GM19438 (cell line): Measurements from ENCODE around the gene CCDC167.

Experiments
- ATAC-seq: cut with Tn5 transposase; IDR thresholded peaks from one replicate; pipeline ENCODE4 v1.9.1; 2021; ENCODE audit warnings: low read depth; ENCODE audit not compliant: unreplicated experiment

Gene CCDC167

GRCh38 chr6:37531026-37531425 lies 31.3 kb upstream of the CCDC167 start:
- no peak for ATAC-seq

DNA sequence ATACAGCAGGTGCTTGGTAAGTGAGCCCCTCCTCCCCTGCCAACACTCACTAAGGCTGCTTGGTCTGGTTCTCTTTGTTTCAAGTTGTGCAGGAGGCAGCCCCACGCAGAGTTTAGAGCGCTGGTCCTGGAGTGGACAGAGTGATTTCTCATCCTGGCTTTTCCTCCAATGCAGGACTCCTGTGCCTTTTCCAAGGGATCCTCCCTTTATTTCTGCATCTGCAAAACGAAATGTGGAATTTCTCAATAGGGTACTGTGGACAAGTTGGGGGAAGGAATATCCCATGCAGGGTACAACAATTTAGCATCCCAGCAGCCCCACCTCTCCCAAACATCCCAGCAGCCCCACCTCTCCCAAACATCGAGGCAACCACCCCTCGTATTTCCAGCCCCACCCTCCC lies 30.6 kb upstream of the CCDC167 start:
- ATAC-seq = no peak

DNA sequence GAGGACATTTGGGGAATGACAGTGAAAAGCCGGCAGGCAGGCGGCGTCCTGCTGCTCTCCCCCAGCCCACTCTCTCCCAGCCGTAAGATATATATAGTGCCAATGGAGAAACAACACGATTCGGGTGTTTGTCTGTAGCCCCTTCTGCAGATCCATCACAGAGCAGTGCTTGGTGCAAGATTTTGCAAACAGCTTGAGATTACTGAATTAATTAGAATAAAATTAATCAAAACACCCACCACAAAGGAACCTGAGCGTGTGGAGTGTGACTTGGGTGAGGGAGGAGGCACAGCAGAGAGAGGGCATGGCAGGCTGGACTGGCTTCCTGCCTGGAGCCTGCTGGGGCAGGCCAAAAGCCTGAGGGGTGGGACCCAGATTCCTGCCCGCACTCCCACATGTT lies 28.8 kb upstream of the CCDC167 start:
- ATAC-seq = no peak

GRCh38 chr6:37525460-37526357 lies 26.0 kb upstream of the CCDC167 start:
- no peak for ATAC-seq

GRCh38 chr6:37524970-37525318 lies 25.3 kb upstream of the CCDC167 start:
- ATAC-seq = no peak

DNA sequence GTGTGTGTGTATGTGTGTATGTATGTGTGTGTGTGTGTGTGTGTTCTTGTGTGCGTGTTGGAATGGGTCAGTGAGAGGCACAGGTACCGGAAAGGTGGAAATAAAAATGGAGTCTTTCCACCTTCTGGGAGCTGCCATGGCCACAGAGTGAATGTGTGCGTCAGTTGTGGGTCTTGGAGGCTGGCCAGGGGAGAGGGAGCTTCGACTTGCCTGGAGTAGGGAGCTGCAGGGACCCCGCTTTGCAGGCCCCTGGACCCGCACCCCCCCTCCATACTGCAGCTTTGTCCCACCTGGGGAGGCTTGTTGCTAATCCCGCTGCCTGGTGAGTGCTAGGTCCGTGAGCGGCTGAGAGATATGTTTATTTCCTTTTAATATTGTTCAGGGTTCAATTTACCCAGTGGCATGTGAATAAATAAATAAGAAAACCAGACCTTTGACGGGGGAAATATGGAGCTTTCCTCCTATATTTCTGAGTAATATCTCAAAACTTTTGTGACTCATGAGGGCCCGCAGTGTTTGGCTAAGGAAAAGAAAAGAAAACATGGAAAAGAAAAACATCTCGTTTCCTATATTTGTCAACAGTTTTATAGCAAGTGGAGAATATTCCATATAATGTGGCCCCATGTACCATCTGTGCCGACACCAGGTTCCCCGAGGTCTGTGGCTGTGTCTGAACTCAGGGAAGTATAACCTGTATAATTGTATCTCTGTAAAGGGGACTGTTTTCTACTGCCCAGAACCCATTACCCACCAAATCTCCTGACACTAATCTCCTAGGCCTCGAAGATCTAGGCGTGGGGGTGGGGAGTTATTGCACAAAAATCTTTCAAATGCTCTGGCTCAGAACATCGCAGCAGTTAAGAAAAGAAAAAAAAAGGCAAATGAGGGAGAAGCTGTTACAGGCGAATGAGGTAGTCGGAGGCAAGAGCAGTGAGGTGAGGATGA lies 24.6 kb upstream of the CCDC167 start:
- no peak for ATAC-seq

- no peak for ATAC-seq
Observed at GRCh38 chr6:37523412-37523811, 23.7 kb upstream of the CCDC167 start.

- no peak for ATAC-seq
Observed at GRCh38 chr6:37522836-37523235, 23.1 kb upstream of the CCDC167 start.

GRCh38 chr6:37521674-37522073 lies 22.0 kb upstream of the CCDC167 start:
- no peak for ATAC-seq

- no peak for ATAC-seq
Observed at GRCh38 chr6:37520926-37521325, 21.2 kb upstream of the CCDC167 start.

DNA sequence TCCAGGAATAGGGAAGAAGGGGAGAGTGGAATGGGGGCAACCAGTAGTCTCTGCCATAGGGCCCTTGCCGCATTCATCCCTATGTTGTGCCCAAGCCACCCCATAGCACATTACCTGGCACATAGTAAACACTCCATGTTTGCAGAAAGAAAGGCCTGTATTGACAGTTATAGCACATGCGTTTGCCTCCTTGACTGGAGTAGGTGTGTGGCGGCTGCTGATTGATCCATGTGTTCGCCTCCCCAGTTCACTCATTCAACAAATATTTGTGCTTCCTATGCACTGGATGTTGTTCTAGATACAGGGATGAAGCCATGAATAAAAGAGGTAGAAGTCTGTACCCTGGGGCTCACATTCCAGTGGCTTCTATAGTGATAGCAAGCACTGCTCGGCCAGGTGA lies 19.8 kb upstream of the CCDC167 start:
- ATAC-seq = no peak

GRCh38 chr6:37518116-37518515 lies 18.4 kb upstream of the CCDC167 start:
- no peak for ATAC-seq

GRCh38 chr6:37517411-37517812 lies 17.7 kb upstream of the CCDC167 start:
- peak; percentile 40 for ATAC-seq

DNA sequence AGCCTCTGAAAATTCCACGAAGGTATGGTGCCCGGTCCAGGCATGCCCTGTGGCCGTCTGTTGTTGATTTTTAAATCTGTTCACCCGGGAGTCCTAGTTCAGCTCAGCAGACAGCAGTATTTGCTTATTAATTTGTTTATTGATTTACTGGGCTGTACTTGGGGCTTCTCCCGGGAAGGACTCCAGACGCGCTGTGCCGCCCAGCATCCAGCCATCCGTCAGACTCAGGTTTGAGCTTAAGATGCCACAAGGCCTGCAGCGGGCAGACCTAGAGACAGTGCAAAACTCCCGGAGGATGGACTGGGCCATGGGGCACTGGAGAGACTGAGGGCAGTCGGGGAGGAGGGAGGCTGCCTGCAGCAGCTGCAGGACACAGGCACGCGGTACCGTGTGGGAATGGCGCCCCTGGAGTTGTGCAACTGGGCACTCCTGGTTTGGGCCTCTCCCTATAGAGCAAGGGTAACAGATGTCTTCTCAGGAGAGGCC lies 17.3 kb upstream of the CCDC167 start:
- no peak for ATAC-seq

GRCh38 chr6:37516076-37516919 lies 16.6 kb upstream of the CCDC167 start:
- ATAC-seq = no peak

DNA sequence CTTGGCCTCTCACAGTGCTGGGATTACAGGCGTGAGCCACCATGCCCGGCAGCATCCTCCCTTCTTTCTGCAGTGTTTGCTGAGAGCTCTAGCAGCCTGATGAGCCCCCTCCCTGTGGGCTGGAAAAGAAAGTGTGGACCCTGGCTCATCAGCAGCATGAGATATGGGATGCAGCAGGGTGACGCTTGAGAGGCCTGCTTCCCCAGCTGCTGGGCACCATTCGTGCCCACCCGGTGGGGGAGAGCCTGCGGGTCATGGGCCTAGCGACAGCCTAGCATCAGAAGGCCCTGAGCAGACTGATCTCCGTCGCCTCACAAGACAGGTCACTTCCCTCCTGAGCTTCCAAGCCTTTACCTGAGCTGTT lies 16.0 kb upstream of the CCDC167 start:
- no peak for ATAC-seq

- no peak for ATAC-seq
Observed at GRCh38 chr6:37514837-37515236, 15.1 kb upstream of the CCDC167 start.

- no peak for ATAC-seq
Observed at GRCh38 chr6:37514321-37514771, 14.7 kb upstream of the CCDC167 start.

- ATAC-seq = no peak
Observed at GRCh38 chr6:37513576-37513975, 13.9 kb upstream of the CCDC167 start.

- ATAC-seq = no peak
Observed at GRCh38 chr6:37513155-37513554, 13.5 kb upstream of the CCDC167 start.
